Fibroblast of lung (primary cell): ENCODE results near the gene GPM6B.

Experiments
- EZH2 ChIP-seq: IDR thresholded peaks from 2 replicates; pipeline ENCODE4 v1.5.1; 2012; ENCODE audit warnings: low read length, control low read depth, mild to moderate bottlenecking; ENCODE audit errors: missing control alignments
- TF ChIP-seq, protein P1 (sequence below), 2 donors: IDR thresholded peaks in 1 of 2; conservative IDR thresholded peaks in 1 of 2; 1 replicate in 1 of 2; 2 replicates in 1 of 2; pipeline ENCODE4 v1.5.1; 2011 to 2012; ENCODE audit warnings: low read length in 2 of 2, control low read depth in 1 of 2, inconsistent platforms in 1 of 2, low read depth in 1 of 2, mild to moderate bottlenecking in 1 of 2

DNA sequence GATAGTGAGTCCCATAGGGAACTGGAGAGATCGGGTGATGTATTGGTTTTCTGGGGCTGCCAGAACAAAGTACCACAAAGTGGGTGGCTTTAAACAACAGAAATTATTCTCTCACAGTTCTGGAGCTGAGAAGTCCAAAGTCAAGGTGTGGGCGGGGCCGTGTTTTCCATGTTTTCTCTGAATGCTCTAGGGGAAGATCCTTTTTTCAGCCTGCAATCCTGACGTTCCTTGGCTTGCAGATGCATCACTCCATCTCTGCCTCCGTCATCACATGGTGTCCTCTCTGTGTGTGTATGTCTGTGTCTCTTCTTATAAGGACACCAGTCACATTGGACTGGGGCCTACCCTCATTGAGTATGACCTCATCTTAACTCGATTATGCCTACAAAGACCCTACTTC is 7.9 kb upstream of the GPM6B start:
- TF ChIP-seq, protein P1, sequence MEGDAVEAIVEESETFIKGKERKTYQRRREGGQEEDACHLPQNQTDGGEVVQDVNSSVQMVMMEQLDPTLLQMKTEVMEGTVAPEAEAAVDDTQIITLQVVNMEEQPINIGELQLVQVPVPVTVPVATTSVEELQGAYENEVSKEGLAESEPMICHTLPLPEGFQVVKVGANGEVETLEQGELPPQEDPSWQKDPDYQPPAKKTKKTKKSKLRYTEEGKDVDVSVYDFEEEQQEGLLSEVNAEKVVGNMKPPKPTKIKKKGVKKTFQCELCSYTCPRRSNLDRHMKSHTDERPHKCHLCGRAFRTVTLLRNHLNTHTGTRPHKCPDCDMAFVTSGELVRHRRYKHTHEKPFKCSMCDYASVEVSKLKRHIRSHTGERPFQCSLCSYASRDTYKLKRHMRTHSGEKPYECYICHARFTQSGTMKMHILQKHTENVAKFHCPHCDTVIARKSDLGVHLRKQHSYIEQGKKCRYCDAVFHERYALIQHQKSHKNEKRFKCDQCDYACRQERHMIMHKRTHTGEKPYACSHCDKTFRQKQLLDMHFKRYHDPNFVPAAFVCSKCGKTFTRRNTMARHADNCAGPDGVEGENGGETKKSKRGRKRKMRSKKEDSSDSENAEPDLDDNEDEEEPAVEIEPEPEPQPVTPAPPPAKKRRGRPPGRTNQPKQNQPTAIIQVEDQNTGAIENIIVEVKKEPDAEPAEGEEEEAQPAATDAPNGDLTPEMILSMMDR (conservative IDR thresholded peaks at IDR 0.05 in 1 of 2, IDR thresholded peaks at IDR 0.05 in 1 of 2; ENCODE audit: low read depth in 1 of 2, low read length in 2 of 2), result no peak
- TF ChIP-seq EZH2, result no peak
